H1 (cell line): Measurements from ENCODE around the gene ELFN2. TPM values are rescaled to one million over a fixed set of nuclear protein-coding genes. Genes with fewer than 3 reads are reported as not detected.

ENCODE experiments used
- CTBP2 ChIP-seq: IDR thresholded peaks from 2 replicates; pipeline ENCODE4 v1.7.0; 2011; ENCODE audit warnings: borderline replicate concordance, mild to moderate bottlenecking, moderate library complexity, mixed read lengths, low read length; ENCODE audit not compliant: insufficient read depth, insufficient read length
- GABPA ChIP-seq: IDR thresholded peaks from 2 replicates; pipeline ENCODE4 v1.6.1; 2011; ENCODE audit warnings: mild to moderate bottlenecking, low read length, moderate library complexity, borderline replicate concordance; ENCODE audit not compliant: insufficient read depth
- polyA plus RNA-seq, 7 experiments: library from polyadenylated mRNA; depleted of rRNA in 3 of 7; stranded (reverse) in 5 of 7; unstranded in 2 of 7; fragments of >200 nt in 5 of 7; fragments of 200-250 nt in 2 of 7; gene quantifications; 1 replicate in 5 of 7; 2 replicates in 1 of 7; 4 replicates in 1 of 7; pipeline versions ENCODE4 v1.2.1 to v1.2.3, GENCODE V29; 2011 to 2013; ENCODE audit warnings: missing spikeins in 2 of 7, mixed read lengths in 2 of 7
- total RNA-seq: library from RNA; stranded (reverse); fragmentation: NEBNext Ultra II Directional; extraction: Animal tissue kit (Norgen Biotek cat#: 25700); gene quantifications from 2 replicates; pipeline ENCODE4 v1.2.1, GENCODE V29; 2021

The ELFN2 gene
- total and polyA plus RNA-seq, 2 of the 8 experiments (the other 6 are each of a cell fraction or from before 2014, with no cell fraction given): 0.63 to 0.88 TPM

DNA sequence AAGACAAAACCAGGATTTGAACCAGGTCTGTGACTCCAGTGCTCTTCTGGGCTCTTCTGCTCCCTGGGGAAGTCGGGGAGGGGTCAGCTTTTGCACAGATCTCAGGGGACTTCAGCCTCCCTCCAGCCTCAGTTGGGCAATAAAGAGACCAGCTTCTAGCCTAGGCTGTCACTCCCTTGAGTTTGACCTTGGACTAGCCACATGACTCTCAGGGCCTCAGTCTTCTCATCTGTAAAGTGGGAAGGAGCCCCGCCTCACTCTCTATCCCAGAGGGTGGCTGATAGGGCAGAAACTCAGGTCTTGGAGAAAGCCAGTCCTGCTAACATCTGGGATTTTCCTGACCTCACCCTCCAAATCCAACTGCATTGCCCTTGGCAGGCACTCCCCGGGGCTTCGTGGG, 38.7 kb downstream of the ELFN2 start (continued):
- TF ChIP-seq CTBP2: no peak
- no peak for TF ChIP-seq GABPA
